GM10266 (cell line): Measurements from ENCODE around the gene CREG2.

ENCODE experiments used
- DNase-seq: peaks from one replicate; pipeline ENCODE4 v3.0.0; 2012; ENCODE audit errors: extremely low spot score
- CTCF ChIP-seq: IDR thresholded peaks from 2 replicates; pipeline ENCODE4 v1.5.1; 2012; ENCODE audit warnings: mild to moderate bottlenecking, low read depth; ENCODE audit not compliant: control insufficient read depth, insufficient read depth; ENCODE audit errors: missing control alignments

CREG2 gene

GRCh38 chr2:101297383-101297782 lies 89.9 kb downstream of the CREG2 start:
- no peak for TF ChIP-seq CTCF
- DNase-seq: no peak

DNA sequence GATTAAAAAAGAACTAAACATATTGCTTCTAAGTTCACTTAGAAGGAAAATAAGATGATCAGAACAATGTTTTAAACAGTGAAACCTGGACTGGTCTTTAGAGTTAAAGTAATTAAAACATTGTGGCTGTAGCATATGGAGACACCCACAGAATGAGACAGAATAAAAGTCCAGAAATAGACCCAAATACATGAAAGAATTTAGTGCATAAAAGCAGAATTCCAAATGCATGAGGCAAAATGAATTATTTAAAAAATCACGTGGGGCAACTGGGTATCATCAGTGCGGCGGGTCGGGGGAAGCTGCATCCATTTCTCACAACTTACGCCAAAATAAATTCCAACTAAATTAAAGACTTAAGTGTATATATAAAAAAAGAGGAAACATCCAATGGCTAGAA lies 90.9 kb downstream of the CREG2 start:
- no peak for DNase-seq
- no peak for TF ChIP-seq CTCF

DNA sequence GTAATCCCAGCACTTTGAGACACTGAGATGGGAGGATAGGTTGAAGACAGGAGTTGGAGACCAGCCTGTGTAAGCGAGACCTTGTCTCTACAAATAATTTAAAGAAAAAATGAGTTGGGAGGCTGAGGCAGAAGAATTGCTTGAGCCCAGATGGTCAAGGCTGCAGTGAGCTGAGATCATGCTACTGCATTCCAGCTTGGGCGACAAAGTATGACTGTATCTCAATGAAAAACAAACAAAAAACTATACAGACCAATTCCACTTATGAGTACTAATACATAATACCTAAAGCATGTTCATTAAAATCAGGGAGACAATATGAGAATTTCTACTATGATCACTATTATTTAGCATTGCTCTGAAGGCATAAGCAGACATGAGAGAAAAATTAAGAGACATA lies 91.4 kb downstream of the CREG2 start:
- DNase-seq: no peak
- TF ChIP-seq CTCF: no peak
